HG02763 (cell line): Measurements from ENCODE around the gene ZNF746.
"Not testable (repeated sequence)": the region's sequence is repeated elsewhere in the genome, so short reads cannot be mapped to it uniquely, and the experiment has no call there.

Experiments
- ATAC-seq: cut with Tn5 transposase; IDR thresholded peaks from one replicate; pipeline ENCODE4 v1.9.1; 2021; ENCODE audit warnings: mild to moderate bottlenecking, moderate library complexity; ENCODE audit not compliant: unreplicated experiment

ZNF746 gene

DNA sequence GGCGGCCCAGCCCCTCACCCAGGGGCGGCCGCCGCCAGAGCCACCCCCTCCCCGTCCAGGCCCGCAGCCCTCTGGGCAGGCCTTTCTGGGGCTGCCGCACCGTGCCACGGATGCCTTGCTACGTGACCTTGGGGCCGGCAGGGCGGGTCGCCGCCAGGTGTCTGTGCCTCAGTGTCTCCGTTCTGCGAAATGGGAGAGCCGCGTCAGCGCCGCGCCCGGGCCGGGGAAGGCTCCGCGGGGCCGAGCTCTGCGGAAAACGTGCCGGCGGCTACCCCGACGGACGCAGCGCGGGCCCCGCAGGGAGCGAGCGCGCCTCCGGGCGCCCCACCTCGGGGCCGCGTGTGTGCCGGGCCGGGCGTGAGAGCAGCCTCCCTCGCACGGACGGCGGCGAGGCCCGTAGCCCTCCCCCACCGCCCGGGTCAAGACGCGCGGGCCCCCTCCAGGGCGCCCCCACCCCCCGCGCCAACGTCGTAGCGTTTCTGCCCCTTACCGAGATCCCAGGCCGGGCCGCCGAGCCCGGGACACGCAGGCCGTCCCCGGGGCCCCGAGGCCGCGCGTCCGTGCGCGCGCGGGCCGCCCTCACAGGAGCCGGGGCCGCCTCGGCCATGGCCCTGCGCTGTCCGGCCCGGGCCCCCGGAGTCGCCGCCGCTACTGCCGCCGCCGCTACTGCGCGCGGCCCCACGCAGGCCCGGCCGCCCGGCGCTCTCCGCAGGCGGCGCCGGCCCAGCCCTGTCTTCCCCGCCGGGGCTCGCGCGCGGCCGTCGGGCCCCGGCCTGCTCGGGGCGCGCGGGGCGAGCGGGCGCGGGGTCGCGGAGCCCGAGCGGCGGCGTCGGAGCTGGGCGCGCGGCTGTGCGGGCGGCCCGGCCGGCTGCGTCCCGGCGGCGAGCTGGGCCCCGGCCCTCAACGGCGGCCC is 37.8 kb downstream of the ZNF746 start:
- ATAC-seq = peak; percentile 31

DNA sequence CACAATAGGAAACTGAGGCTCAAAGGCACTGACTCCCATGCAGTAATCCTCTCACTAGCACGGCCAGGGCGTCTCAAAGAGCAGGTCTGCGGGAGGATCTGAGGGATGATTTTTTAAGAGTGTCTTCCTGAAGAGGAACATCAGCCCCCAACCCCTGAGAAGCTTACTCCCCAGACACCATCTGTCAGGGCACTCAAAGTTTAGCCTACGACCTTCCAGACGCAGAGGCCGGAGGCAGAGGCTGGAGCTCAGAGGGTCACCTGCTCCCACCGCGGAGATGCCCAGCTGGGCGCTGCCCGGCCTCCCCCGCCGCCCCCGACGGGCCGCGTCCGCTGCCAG is 38.4 kb downstream of the ZNF746 start:
- no peak for ATAC-seq

DNA sequence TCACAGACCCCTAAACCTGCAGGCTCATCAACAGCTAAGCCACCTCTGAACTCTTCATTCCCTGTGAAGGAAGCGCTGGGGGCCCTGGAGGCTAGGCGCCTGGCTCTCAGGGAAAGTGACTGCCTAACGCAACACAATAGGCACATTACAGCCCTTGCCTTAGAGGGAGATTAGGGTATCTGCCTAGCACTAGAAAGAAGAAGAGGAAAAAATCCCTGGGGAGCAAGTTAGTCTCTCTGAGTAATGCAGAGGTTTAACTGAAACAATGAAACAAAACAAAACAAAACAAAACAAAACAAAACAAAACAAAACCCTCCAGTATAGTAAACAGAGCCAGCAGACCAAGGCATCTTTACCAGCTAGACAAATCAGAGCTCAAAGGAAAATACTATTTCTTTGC is 39.4 kb downstream of the ZNF746 start:
- no peak for ATAC-seq

- no peak for ATAC-seq
Observed at GRCh38 chr7:149457766-149458165, 39.8 kb downstream of the ZNF746 start.

- ATAC-seq = no peak
Observed at GRCh38 chr7:149456506-149457421, 40.8 kb downstream of the ZNF746 start.

- ATAC-seq = no peak
Observed at GRCh38 chr7:149455175-149455950, 42.2 kb downstream of the ZNF746 start.

DNA sequence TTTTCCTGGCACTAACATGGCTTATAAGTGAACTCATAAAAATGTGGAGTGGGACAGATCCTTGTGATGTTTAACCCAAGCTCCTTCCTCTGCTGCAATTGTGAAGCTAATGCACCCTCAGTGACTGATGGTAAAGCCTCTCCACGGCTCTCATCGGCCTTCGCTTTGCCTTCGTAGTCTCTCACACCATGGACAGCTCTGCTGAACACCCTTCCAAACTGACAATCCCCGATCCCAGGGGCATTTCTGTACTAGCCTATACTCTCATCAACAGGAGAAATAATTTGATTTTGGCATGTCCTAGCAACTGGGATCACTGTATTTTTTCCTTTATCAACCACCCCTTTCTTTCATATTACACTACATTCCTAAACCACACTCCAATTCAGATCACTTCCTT is 42.9 kb downstream of the ZNF746 start:
- ATAC-seq = no peak

DNA sequence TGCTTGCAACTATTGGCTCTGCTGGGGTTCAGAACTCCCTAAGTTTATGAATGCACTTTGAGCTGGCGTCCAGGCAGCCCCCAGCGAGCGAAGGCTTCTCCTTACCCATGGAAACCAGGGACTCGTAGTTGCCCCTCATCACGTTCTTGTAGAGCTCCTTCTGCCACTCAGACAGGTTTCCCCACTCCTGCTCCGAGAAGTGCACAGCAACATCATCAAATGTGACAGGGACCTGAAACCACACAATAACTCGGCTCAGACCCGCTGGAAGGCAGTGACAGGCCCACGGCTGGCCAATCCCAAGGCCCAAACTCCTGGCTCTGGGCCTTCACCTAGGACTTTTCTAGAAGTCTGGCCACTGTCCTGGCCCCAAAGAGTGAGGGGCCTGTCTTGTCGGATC is 43.6 kb downstream of the ZNF746 start:
- no peak for ATAC-seq

DNA sequence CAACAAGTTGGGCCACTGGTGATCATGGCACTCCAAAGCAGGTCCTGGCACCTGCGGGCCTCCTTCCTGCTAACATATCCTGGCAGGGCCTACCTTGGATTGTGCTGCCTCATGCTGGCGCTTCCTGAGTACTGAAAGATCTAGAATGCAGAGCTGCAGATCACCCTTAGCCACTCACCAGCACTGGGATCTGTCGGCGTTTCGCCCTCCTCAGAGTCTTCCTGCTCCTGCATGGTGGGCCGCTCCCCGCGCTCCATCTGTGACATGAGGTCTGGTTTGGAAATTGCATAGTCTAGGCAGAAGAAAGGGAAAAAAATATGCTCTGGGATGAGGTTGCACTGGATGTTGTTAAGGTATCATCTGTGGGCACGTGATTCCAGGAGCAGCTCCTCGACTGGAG is 46.8 kb downstream of the ZNF746 start:
- ATAC-seq = no peak

GRCh38 chr7:149449897-149450296 is 47.7 kb downstream of the ZNF746 start:
- no peak for ATAC-seq

DNA sequence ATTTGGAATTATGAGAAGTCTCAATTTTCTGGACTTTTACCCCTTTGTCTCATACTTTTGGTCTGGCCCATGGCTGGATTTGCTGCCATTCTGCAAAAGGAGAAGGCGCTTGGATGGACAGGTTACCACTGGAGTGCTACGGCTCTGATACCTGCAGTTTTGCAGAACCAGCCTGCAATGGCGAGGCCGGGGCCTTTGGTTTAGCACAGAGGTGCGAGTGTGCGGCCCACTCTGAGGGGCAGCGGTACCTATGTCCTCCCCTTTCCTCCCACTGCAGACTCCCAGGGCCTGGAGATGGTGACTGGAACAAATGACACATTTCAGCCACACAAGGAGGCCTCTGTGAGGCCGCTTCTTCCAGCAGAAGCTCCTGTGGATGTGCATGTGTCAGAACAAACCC is 48.6 kb downstream of the ZNF746 start:
- ATAC-seq = no peak

GRCh38 chr7:149446026-149446425 is 51.6 kb downstream of the ZNF746 start:
- ATAC-seq = not testable (repeated sequence)

DNA sequence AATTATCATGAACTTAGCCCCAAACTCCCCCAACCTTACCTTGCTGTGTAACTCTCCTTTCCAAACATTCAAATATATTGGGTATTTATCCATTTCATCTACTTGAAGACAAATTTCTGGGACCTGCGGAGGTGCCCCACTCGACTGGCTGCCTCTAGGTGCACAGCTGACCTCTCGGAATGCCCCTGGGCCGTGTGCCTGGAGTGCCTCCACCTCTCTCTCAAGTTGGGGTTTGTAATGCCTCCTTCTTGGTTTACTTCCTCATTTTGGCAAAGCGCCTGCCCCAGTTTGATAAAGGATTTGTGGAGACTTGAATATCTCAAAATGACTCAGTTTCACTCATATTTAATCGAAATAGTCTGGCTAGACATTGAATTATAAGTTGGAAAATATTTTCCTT is 53.3 kb downstream of the ZNF746 start:
- ATAC-seq = no peak

DNA sequence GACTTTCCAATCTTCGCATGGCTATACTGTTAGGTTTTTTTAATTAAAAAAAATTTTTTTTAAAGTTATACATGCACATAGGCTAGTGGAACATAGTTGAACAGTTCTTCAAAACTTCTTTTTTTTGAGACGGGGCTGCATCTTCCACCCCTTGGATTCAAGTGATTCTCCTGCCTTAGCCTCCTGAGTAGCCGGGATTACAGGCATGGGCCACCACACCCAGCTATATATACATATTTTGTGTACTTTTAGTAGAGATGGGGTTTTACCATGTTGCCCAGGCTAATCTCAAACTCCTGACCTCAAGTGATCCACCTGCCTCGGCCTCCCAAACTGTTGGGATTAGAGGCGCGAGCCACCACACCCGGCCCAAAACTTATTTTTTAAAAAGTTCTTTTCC is 54.1 kb downstream of the ZNF746 start:
- ATAC-seq = no peak

GRCh38 chr7:149442924-149443323 is 54.7 kb downstream of the ZNF746 start:
- ATAC-seq = no peak

GRCh38 chr7:149440222-149440621 is 57.4 kb downstream of the ZNF746 start:
- ATAC-seq = no peak

- no peak for ATAC-seq
Observed at GRCh38 chr7:149436358-149436757, 61.3 kb downstream of the ZNF746 start.

- ATAC-seq = no peak
Observed at GRCh38 chr7:149433124-149433523, 64.5 kb downstream of the ZNF746 start.

DNA sequence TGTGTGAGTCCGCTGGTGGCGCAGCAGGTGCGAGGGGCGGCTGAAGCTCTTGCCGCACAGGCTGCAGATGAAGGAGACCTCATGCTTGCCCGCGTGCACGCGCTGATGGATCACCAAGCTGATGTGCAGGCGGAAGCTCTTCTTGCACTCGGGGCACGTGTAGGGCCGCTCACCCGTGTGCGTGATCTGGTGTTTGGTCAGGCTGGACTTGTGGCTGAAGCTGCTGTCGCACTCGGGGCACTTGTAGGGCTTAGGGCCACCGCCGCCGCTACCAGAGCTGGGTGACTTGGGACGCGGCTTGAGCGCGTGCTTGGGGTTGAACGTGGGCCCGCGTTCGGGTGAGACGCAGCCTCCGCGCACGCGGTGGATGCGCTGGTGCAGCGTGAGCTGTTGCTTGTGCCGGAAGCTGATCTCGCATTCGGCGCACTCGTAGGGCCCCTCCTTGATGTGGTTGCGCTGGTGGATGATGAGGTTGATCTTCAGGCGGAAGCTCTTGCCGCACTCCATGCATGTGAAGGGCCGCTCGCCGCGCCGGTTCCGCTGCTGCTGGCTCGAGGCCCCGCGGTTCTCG is 65.4 kb downstream of the ZNF746 start:
- ATAC-seq = no peak

- no peak for ATAC-seq
Observed at GRCh38 chr7:149431486-149432120, 66.0 kb downstream of the ZNF746 start.
